Hepatocyte (in vitro differentiated cells): ENCODE data around the gene EFR3B. TPM values are rescaled to one million over a fixed set of nuclear protein-coding genes. Genes with fewer than 3 reads are reported as not detected.
"Not testable (repeated sequence)": the region's sequence is repeated elsewhere in the genome, so short reads cannot be mapped to it uniquely, and the experiment has no call there.

Source experiments
- DNase-seq: peaks from one replicate; pipeline ENCODE4 v3.0.0-alpha.2; 2016; ENCODE audit warnings: low spot score
- H2AFZ ChIP-seq: fragments of 200-600 bp; sonication (generic); 2 replicates; pipeline ENCODE4 v1.6.0; 2016; ENCODE audit warnings: antibody characterized with exemption, mild to moderate bottlenecking
- H3K27ac ChIP-seq: fragments of 200-600 bp; sonication (generic); 2 replicates; pipeline ENCODE4 v1.5.1; 2016; ENCODE audit warnings: mild to moderate bottlenecking
- H3K27me3 ChIP-seq: fragments of 200-600 bp; sonication (generic); 2 replicates; pipeline ENCODE4 v1.6.1; 2016
- H3K36me3 ChIP-seq: fragments of 200-600 bp; sonication (generic); replicated peaks from 2 replicates; pipeline ENCODE4 v1.5.1; 2016; ENCODE audit warnings: low read depth; ENCODE audit not compliant: insufficient read depth
- H3K4me1 ChIP-seq: fragments of 200-600 bp; sonication (generic); 2 replicates; pipeline ENCODE4 v1.5.1; 2016; ENCODE audit warnings: mild to moderate bottlenecking, moderate library complexity; ENCODE audit not compliant: insufficient read depth
- H3K4me2 ChIP-seq: fragments of 200-600 bp; sonication (generic); 2 replicates; pipeline ENCODE4 v1.6.0; 2016
- H3K4me3 ChIP-seq: fragments of 200-600 bp; sonication (generic); 2 replicates; pipeline ENCODE4 v1.5.1; 2016; ENCODE audit warnings: mild to moderate bottlenecking
- H3K79me2 ChIP-seq: fragments of 200-600 bp; sonication (generic); 2 replicates; pipeline ENCODE4 v1.6.0; 2017; ENCODE audit warnings: mild to moderate bottlenecking
- H3K9me2 ChIP-seq: fragments of 200-600 bp; sonication (generic); replicated peaks from 2 replicates; pipeline ENCODE4 v1.6.0; 2017; ENCODE audit warnings: mild to moderate bottlenecking; ENCODE audit not compliant: insufficient read depth
- H3K9me3 ChIP-seq: fragments of 200-600 bp; sonication (generic); 2 replicates; pipeline ENCODE4 v1.5.1; 2016; ENCODE audit warnings: low read depth, mild to moderate bottlenecking
- H4K20me1 ChIP-seq: fragments of 200-600 bp; sonication (generic); 2 replicates; pipeline ENCODE4 v1.6.0; 2016; ENCODE audit warnings: mild to moderate bottlenecking; ENCODE audit not compliant: insufficient read depth, poor library complexity, severe bottlenecking
- EZH2 ChIP-seq: fragments of 200-600 bp; sonication (generic); IDR thresholded peaks from 2 replicates; pipeline ENCODE4 v1.6.1; 2016; ENCODE audit warnings: antibody characterized with exemption, mild to moderate bottlenecking, borderline replicate concordance
- EZH2phosphoT487 ChIP-seq: fragments of 200-600 bp; sonication (generic); IDR thresholded peaks from one replicate; pipeline ENCODE4 v1.6.1; 2018; ENCODE audit warnings: antibody characterized with exemption, mild to moderate bottlenecking, low read depth, moderate library complexity; ENCODE audit not compliant: unreplicated experiment, severe bottlenecking
- whole genome bisulfite sequencing: methylation state at CpG from one replicate; pipeline ENCODE4 v1.1.6; 2016; ENCODE audit warnings: low lambda C conversion rate; ENCODE audit errors: missing lambda C conversion rate; 5-methylcytosine and 5-hydroxymethylcytosine counted together
- polyA plus RNA-seq: library from polyadenylated mRNA; unstranded; fragments of >200 nt; fragmentation: Nextera tagmentation; extraction: Ambion mirVana; gene quantifications from 2 replicates; pipeline ENCODE4 v1.2.1, GENCODE V29; 2016
- total RNA-seq: library from RNA; depleted of rRNA; stranded (reverse); fragments of >200 nt; gene quantifications from 2 replicates; pipeline ENCODE4 v1.2.3, GENCODE V29; 2014
- TF ChIP-seq, protein P1 (sequence below): fragments of 200-600 bp; sonication (generic); IDR thresholded peaks from 2 replicates; pipeline ENCODE4 v1.5.1; 2016; ENCODE audit warnings: antibody characterized with exemption, mild to moderate bottlenecking; ENCODE audit not compliant: poor library complexity

Gene EFR3B
- total and polyA plus RNA-seq, 2 experiments from 2014 or later: 1.1 to 2.0 TPM

DNA sequence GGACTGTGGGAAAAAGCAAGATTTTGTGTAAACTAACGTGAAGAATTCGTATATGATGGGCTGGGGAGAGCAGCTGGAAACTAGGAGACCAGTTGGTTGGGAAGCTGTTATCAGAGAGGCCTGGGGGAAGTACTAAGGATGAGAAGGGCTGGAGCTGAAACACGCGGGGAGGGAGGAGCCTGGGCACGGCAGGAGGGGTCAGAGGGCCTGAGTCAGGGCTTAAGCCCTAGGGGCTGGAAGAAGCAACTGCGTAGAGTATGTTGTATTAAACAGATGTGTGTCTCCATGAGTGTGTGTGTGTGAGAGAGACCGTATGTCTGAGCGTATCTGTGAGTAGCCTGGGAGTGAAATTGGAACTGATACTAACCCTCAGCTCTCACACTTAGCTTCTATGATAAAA is 118.1 kb downstream of the EFR3B start:
- no peaks in the 10 kb centered on the region for H3K9me2 ChIP-seq
- H3K79me2 ChIP-seq: no peaks in the 10 kb centered on the region
- peaks cover 6% of the 10 kb centered on the region for H3K27me3 ChIP-seq
- no peaks in the 10 kb centered on the region for H3K9me3 ChIP-seq
- H3K36me3 ChIP-seq: no peaks in the 10 kb centered on the region
- H3K4me3 ChIP-seq: no peak overlapping the region
- peak; percentile 70 for DNase-seq
- TF ChIP-seq EZH2phosphoT487 (no peak), EZH2 (no peak)
- TF ChIP-seq, protein P1, sequence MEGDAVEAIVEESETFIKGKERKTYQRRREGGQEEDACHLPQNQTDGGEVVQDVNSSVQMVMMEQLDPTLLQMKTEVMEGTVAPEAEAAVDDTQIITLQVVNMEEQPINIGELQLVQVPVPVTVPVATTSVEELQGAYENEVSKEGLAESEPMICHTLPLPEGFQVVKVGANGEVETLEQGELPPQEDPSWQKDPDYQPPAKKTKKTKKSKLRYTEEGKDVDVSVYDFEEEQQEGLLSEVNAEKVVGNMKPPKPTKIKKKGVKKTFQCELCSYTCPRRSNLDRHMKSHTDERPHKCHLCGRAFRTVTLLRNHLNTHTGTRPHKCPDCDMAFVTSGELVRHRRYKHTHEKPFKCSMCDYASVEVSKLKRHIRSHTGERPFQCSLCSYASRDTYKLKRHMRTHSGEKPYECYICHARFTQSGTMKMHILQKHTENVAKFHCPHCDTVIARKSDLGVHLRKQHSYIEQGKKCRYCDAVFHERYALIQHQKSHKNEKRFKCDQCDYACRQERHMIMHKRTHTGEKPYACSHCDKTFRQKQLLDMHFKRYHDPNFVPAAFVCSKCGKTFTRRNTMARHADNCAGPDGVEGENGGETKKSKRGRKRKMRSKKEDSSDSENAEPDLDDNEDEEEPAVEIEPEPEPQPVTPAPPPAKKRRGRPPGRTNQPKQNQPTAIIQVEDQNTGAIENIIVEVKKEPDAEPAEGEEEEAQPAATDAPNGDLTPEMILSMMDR: no peak
- no peaks in the 10 kb centered on the region for H4K20me1 ChIP-seq
- H3K27ac ChIP-seq: peak overlapping the region; percentile 22
- H3K4me1 ChIP-seq: no peaks in the 10 kb centered on the region
- no peak overlapping the region for H2AFZ ChIP-seq
- WGBS: 45% methylated on average over 8 of the region's 8 CpGs
- no peak overlapping the region for H3K4me2 ChIP-seq

DNA sequence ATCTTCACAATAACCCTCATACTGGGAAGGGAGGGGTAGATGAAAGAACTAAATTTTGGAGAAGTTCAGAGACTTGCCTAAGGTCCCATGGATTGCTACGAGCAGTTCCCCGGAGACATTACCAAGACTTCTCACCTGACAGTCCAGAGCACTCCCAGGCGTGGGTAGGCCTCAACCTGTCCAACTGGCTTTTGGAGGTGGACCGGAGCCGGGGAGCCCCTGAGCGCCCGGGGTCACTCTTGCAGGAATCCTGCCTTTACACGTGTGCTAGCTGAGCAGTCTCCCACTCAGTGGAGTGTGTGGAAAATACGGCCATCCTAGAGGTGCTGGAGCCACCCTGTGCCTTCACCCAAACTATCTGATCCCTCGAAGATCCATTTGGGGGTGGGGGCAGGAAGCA is 118.5 kb downstream of the EFR3B start:
- Histone ChIP-seq H3K4me2 (no peak overlapping the region), H3K27me3 (peaks cover 10% of the 10 kb centered on the region), H4K20me1 (no peaks in the 10 kb centered on the region), H2AFZ (no peak overlapping the region), H3K4me1 (no peaks in the 10 kb centered on the region), H3K36me3 (no peaks in the 10 kb centered on the region), H3K9me3 (no peaks in the 10 kb centered on the region), H3K27ac (peak overlapping the region; percentile 22), H3K9me2 (no peaks in the 10 kb centered on the region), H3K79me2 (no peaks in the 10 kb centered on the region), H3K4me3 (no peak overlapping the region)
- TF ChIP-seq, protein P1: no peak
- TF ChIP-seq EZH2phosphoT487 (no peak), EZH2 (no peak)
- 79% methylated on average over 10 of the region's 10 CpGs for WGBS
- DNase-seq: no peak

DNA sequence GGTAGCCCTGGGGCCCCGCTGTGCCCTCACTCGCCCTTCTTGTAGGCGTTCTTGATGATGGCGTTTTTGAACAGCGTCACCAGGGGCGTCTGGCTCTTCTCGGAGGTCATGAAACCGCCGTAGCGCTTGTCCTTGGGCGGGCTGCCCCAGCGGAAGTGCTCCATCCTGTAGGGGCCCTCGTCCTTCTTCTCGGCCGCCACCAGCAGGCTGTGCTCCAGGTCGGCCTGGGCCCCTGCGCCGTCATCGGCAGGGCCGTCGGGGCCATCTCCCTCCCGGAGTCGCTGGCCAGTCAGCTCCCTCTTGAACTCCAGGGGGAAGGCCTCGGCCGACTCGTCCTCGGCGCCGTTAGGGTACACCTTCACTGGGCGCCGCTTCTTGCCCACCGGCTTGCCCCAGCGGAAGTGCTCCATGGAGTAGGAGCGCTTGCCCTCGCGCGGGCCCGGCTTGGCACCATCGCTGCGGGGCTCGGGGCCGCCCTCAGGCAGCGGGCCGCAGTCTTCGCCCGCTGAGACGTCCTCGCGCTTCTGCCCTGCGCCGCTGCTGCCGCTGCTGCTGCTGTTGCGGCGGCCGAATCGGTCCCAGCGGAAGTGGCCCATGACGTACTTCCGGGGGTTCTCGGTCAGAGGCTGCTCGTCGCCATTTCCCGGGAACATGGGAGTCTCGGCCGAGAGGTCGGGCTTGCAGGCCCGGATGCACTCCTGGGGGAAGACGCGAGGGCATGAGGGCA is 119.3 kb downstream of the EFR3B start:
- no peaks in the 10 kb centered on the region for H3K9me3 ChIP-seq
- DNase-seq: no peak
- no peak overlapping the region for H2AFZ ChIP-seq
- no peaks in the 10 kb centered on the region for H3K79me2 ChIP-seq
- no peaks in the 10 kb centered on the region for H4K20me1 ChIP-seq
- no peaks in the 10 kb centered on the region for H3K9me2 ChIP-seq
- H3K27me3 ChIP-seq: peaks cover 17% of the 10 kb centered on the region
- H3K4me2 ChIP-seq: no peak overlapping the region
- no peak overlapping the region for H3K4me3 ChIP-seq
- 95% methylated on average over 64 of the region's 69 CpGs for WGBS
- TF ChIP-seq, protein P1: no peak
- no peak for TF ChIP-seq EZH2
- TF ChIP-seq EZH2phosphoT487: no peak
- no peaks in the 10 kb centered on the region for H3K4me1 ChIP-seq
- no peaks in the 10 kb centered on the region for H3K36me3 ChIP-seq
- no peak overlapping the region for H3K27ac ChIP-seq

DNA sequence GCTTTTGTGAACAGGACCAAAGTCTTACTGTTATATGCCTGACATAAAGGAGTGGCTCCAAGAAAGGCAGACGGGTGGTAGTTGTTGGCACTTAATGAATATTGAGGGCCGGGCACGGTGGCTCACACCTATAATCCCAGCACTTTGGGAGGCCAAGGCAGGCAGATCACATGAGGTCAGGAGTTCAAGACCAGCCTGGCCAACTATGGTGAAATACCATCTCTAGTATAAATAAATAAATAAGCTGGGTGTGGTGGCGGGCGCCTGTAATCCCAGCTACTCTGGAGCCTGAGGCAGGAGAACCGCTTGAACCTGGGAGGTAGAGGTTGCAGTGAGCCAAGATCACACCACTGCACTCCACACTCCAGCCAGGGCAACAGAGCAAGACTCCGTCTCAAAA is 120.2 kb downstream of the EFR3B start:
- H2AFZ ChIP-seq, DNase-seq, H3K4me3 ChIP-seq, H3K9me2 ChIP-seq, H3K4me1 ChIP-seq, H3K4me2 ChIP-seq, H3K79me2 ChIP-seq, H3K9me3 ChIP-seq, H3K36me3 ChIP-seq, H4K20me1 ChIP-seq, H3K27ac ChIP-seq: not testable (repeated sequence)
- peaks cover 26% of the 10 kb centered on the region for H3K27me3 ChIP-seq
- 89% methylated on average over 7 of the region's 7 CpGs for WGBS
